Fibroblast of the aortic adventitia (primary cell): Measurements from ENCODE around the gene SLC26A5. TPM values are rescaled to one million over a fixed set of nuclear protein-coding genes. Genes with fewer than 3 reads are reported as not detected.

ENCODE experiments used
- DNase-seq: peaks from one replicate; pipeline ENCODE4 v3.0.0-alpha.2; 2010; ENCODE audit warnings: low read depth
- H3K4me3 ChIP-seq: 2 replicates; pipeline ENCODE4 v1.5.1; 2011; ENCODE audit warnings: low read depth, mild to moderate bottlenecking, control low read depth, low read length, moderate library complexity
- CTCF ChIP-seq: IDR thresholded peaks from 2 replicates; pipeline ENCODE4 v1.5.1; 2011; ENCODE audit warnings: mild to moderate bottlenecking, low read length, control low read depth, inconsistent platforms; ENCODE audit not compliant: insufficient read depth
- total RNA-seq: library from RNA; depleted of rRNA; stranded (reverse); fragments of >200 nt; gene quantifications from 2 replicates; pipeline ENCODE4 v1.2.3, GENCODE V29; 2012; ENCODE audit warnings: low replicate concordance

SLC26A5 gene
- total RNA-seq, 1 donor = not detected

GRCh38 chr7:103398483-103399127 lies 47.4 kb downstream of the SLC26A5 start:
- H3K4me3 ChIP-seq = no peak overlapping the region
- DNase-seq = no peak
- TF ChIP-seq CTCF = no peak

DNA sequence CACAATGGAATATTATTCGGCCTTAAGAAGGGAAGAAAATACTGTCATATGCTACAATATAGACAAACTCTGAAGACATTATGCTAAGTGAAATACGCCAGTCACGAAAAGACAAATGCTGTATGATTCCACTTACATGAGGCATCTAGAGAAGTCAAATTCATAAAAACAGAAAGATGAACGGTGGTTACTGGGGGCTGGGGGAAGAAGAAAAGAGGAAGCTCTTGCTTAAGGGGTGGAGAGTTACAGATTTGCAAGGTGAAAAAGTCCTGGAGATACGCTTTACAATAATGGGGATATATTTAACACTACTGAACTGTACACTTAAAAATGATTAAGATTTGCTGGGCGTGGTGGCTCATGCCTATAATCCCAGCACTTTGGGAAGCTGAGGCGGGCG lies 49.5 kb downstream of the SLC26A5 start:
- no peak for DNase-seq
- no peak overlapping the region for H3K4me3 ChIP-seq
- TF ChIP-seq CTCF = no peak

DNA sequence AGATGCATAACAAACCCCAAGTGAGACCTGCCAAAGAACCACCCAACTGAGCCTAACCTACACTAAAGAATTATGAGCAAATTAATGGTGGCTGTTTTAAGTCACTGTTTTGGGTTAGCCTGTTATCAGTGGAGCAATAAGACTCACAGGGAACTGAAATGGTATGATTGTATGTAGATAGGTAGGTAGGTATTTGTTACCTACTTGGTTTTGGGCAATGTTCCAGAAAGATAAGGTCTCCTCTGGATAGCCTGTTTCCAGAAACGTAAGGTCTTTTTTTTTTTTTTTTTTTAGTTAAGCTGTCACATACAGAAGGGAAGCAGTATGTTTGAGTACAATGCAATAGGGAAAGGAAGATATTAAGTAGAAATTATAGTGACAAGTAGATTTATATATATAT lies 50.9 kb downstream of the SLC26A5 start:
- TF ChIP-seq CTCF = no peak
- H3K4me3 ChIP-seq = no peak overlapping the region
- DNase-seq = no peak

DNA sequence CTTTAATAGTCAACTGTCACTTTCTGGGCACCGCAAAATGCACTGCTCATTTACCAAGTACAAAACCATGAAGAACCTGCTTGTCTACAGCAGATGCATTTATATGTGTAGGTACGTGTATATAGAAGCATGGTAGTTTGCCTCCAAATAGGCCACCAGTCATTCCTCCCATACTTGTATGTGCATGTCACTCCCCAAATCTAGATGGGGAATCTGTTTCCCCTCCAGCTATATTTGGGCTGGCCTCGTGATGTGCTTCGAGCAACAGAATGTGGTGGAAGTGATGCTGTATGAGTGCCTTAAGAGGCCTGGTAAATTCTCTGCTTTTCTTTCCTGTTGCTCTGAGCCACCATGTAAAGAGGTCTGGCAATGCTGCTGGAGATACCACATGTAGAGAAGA lies 51.4 kb downstream of the SLC26A5 start:
- no peak overlapping the region for H3K4me3 ChIP-seq
- TF ChIP-seq CTCF = no peak

DNA sequence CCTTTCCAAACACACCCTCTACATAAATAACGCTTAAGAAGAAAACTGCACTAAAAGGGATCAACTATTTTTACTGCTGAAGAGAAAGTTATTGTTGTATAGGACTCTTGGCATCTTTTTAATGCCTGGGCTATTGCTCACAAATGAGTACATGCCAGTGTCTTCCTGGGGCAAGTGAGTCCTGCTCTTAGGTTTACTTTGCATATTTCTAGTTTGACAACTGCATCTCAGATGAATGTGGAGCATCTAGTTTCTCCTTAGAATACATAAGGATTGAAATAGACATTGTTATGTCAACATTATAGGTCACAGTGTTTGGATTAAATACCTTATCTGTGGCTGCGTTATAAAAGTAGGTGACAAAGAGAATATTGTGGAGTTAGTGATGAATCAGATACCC lies 54.0 kb downstream of the SLC26A5 start:
- H3K4me3 ChIP-seq = no peak overlapping the region
- no peak for DNase-seq
- no peak for TF ChIP-seq CTCF

More for the DNA sequence above, 51.4 kb downstream of the SLC26A5 start:
- no peak for DNase-seq

- no peak for DNase-seq
- H3K4me3 ChIP-seq = no peak overlapping the region
- no peak for TF ChIP-seq CTCF
These were observed 54.9 kb downstream of the SLC26A5 start for GRCh38 chr7:103391150-103391549.

DNA sequence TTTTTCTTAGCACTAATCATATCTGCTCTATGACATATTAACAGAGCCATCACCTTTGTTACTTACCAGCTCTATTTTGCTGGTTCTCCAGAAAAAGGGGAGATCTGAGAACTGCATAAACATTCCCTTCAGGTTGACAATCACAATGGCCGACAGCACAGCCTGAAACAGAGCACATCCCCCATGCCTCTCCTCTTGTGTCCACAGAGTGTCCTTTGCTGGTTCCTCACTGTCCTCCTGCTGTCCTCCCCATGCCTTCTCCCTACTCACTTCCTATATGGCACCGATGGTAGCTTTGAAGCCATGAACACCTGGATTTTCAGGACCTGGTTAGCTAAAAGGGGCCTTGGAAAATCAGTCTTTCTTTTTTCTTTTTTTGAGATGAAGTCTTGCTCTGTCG lies 56.7 kb downstream of the SLC26A5 start:
- no peak for DNase-seq
- TF ChIP-seq CTCF = no peak
- H3K4me3 ChIP-seq = no peak overlapping the region
